Hepatocyte (in vitro differentiated cells): ENCODE data around the gene DLX5. TPM values are rescaled to one million over a fixed set of nuclear protein-coding genes. Genes with fewer than 3 reads are reported as not detected.

ENCODE experiments used
- DNase-seq: peaks from one replicate; pipeline ENCODE4 v3.0.0-alpha.2; 2016; ENCODE audit warnings: low spot score
- H2AFZ ChIP-seq: fragments of 200-600 bp; sonication (generic); 2 replicates; pipeline ENCODE4 v1.6.0; 2016; ENCODE audit warnings: antibody characterized with exemption, mild to moderate bottlenecking
- H3K27ac ChIP-seq: fragments of 200-600 bp; sonication (generic); 2 replicates; pipeline ENCODE4 v1.5.1; 2016; ENCODE audit warnings: mild to moderate bottlenecking
- H3K27me3 ChIP-seq: fragments of 200-600 bp; sonication (generic); 2 replicates; pipeline ENCODE4 v1.6.1; 2016
- H3K36me3 ChIP-seq: fragments of 200-600 bp; sonication (generic); replicated peaks from 2 replicates; pipeline ENCODE4 v1.5.1; 2016; ENCODE audit warnings: low read depth; ENCODE audit not compliant: insufficient read depth
- H3K4me1 ChIP-seq: fragments of 200-600 bp; sonication (generic); 2 replicates; pipeline ENCODE4 v1.5.1; 2016; ENCODE audit warnings: mild to moderate bottlenecking, moderate library complexity; ENCODE audit not compliant: insufficient read depth
- H3K4me2 ChIP-seq: fragments of 200-600 bp; sonication (generic); 2 replicates; pipeline ENCODE4 v1.6.0; 2016
- H3K4me3 ChIP-seq: fragments of 200-600 bp; sonication (generic); 2 replicates; pipeline ENCODE4 v1.5.1; 2016; ENCODE audit warnings: mild to moderate bottlenecking
- H3K79me2 ChIP-seq: fragments of 200-600 bp; sonication (generic); 2 replicates; pipeline ENCODE4 v1.6.0; 2017; ENCODE audit warnings: mild to moderate bottlenecking
- H3K9me2 ChIP-seq: fragments of 200-600 bp; sonication (generic); replicated peaks from 2 replicates; pipeline ENCODE4 v1.6.0; 2017; ENCODE audit warnings: mild to moderate bottlenecking; ENCODE audit not compliant: insufficient read depth
- H3K9me3 ChIP-seq: fragments of 200-600 bp; sonication (generic); 2 replicates; pipeline ENCODE4 v1.5.1; 2016; ENCODE audit warnings: low read depth, mild to moderate bottlenecking
- H4K20me1 ChIP-seq: fragments of 200-600 bp; sonication (generic); 2 replicates; pipeline ENCODE4 v1.6.0; 2016; ENCODE audit warnings: mild to moderate bottlenecking; ENCODE audit not compliant: insufficient read depth, poor library complexity, severe bottlenecking
- EZH2 ChIP-seq: fragments of 200-600 bp; sonication (generic); IDR thresholded peaks from 2 replicates; pipeline ENCODE4 v1.6.1; 2016; ENCODE audit warnings: antibody characterized with exemption, mild to moderate bottlenecking, borderline replicate concordance
- EZH2phosphoT487 ChIP-seq: fragments of 200-600 bp; sonication (generic); IDR thresholded peaks from one replicate; pipeline ENCODE4 v1.6.1; 2018; ENCODE audit warnings: antibody characterized with exemption, mild to moderate bottlenecking, low read depth, moderate library complexity; ENCODE audit not compliant: unreplicated experiment, severe bottlenecking
- WGBS: methylation state at CpG from one replicate; pipeline ENCODE4 v1.1.6; 2016; ENCODE audit warnings: low lambda C conversion rate; ENCODE audit errors: missing lambda C conversion rate; 5-methylcytosine and 5-hydroxymethylcytosine counted together
- polyA plus RNA-seq: library from polyadenylated mRNA; unstranded; fragments of >200 nt; fragmentation: Nextera tagmentation; extraction: Ambion mirVana; gene quantifications from 2 replicates; pipeline ENCODE4 v1.2.1, GENCODE V29; 2016
- total RNA-seq: library from RNA; depleted of rRNA; stranded (reverse); fragments of >200 nt; gene quantifications from 2 replicates; pipeline ENCODE4 v1.2.3, GENCODE V29; 2014
- TF ChIP-seq, protein P1 (sequence below): fragments of 200-600 bp; sonication (generic); IDR thresholded peaks from 2 replicates; pipeline ENCODE4 v1.5.1; 2016; ENCODE audit warnings: antibody characterized with exemption, mild to moderate bottlenecking; ENCODE audit not compliant: poor library complexity

Gene DLX5
- total and polyA plus RNA-seq, 2 experiments from 2014 or later: 5.0 to 22.1 TPM

DNA sequence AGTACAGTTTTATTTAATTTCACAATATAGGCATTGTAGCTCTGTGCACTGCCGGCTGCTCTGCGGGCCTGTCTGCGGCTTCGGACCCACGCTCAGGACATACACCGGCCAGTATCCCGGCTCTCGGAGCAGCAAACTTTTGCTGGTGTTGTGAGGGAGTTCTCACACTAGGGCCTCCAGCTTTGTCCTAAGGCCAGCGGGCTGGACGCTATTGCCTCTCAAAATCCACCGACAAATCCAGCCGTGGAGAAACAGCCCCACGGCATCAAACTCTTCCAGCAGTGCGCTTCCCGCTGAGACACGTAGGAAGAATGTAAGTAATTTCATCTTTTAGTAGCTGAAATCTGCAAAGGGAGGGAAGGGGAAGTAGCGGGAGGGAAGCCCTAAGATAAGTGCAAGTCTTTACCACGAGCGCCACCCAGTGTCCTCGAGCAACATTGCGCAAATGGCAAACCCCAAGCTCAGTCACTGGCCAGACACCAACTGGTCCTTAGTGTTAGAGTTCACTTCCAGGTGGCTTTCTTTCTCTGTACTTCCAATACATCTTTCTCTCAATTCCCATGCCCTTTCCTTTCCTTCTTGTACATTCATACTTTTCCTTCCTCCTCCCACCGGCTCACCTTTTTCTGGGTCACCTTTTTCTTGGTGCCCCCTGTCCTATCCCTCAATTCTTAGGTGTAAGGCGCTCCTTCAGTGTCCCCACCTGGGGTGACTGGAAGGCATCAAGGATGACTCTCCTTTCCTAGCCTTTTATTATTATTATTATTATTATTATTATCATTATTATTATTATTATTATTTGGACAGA is 3.0 kb upstream of the DLX5 start:
- H3K4me3 ChIP-seq: no peak overlapping the region
- H2AFZ ChIP-seq: peak overlapping the region; percentile 1
- H3K4me1 ChIP-seq: peaks cover 16% of the 10 kb centered on the region
- WGBS: 7% methylated on average over 23 of the region's 23 CpGs
- H4K20me1 ChIP-seq: no peaks in the 10 kb centered on the region
- peak overlapping the region; percentile 95 for H3K27ac ChIP-seq
- no peaks in the 10 kb centered on the region for H3K9me3 ChIP-seq
- H3K79me2 ChIP-seq: peaks cover 18% of the 10 kb centered on the region
- peak overlapping the region; percentile 72 for H3K4me2 ChIP-seq
- H3K9me2 ChIP-seq: no peaks in the 10 kb centered on the region
- H3K36me3 ChIP-seq: no peaks in the 10 kb centered on the region
- peak; percentile 90 for DNase-seq
- TF ChIP-seq EZH2 (no peak), EZH2phosphoT487 (no peak)
- TF ChIP-seq, protein P1, sequence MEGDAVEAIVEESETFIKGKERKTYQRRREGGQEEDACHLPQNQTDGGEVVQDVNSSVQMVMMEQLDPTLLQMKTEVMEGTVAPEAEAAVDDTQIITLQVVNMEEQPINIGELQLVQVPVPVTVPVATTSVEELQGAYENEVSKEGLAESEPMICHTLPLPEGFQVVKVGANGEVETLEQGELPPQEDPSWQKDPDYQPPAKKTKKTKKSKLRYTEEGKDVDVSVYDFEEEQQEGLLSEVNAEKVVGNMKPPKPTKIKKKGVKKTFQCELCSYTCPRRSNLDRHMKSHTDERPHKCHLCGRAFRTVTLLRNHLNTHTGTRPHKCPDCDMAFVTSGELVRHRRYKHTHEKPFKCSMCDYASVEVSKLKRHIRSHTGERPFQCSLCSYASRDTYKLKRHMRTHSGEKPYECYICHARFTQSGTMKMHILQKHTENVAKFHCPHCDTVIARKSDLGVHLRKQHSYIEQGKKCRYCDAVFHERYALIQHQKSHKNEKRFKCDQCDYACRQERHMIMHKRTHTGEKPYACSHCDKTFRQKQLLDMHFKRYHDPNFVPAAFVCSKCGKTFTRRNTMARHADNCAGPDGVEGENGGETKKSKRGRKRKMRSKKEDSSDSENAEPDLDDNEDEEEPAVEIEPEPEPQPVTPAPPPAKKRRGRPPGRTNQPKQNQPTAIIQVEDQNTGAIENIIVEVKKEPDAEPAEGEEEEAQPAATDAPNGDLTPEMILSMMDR: peak; percentile 90
- peaks cover 65% of the 10 kb centered on the region for H3K27me3 ChIP-seq

DNA sequence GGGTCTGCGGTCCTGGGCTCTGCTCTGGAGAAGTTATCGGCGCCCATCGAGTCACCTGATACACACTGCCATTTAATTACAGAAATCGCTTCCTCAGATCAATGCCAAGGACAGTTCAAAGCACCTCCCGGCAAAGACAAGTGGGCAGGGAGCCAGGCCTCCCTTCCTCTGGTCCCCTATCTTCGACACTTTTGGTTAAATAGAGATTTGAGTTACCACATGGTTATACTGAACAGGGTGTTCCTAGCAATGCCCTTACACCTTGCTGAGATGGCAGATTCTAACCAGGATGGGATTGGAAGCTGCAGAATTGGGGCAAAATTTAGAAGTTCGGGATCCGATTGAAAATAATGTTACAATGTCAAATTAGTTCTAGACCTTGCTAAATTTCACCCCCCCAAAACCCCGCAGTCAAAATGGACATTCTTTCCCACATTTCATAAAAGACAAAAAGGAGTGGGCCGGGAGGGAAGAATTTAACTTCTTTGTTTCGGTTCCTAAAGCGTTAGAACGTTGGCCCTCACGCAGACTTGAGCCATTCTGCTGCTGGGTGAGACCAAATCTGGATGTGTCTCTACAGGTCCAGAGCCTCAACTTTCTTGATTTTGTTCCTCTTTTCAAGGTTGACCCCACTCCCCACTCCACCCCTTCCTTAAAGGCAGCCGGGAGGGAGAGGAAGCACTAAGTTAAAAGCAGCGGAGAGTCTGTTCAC is 2.2 kb upstream of the DLX5 start:
- Histone ChIP-seq H3K27me3 (peaks cover 73% of the 10 kb centered on the region), H3K4me3 (no peak overlapping the region), H3K79me2 (peaks cover 25% of the 10 kb centered on the region), H2AFZ (peak overlapping the region; percentile 33), H3K9me3 (no peaks in the 10 kb centered on the region), H3K36me3 (no peaks in the 10 kb centered on the region), H3K27ac (peak overlapping the region; percentile 95), H3K4me2 (peak overlapping the region; percentile 72), H4K20me1 (no peaks in the 10 kb centered on the region), H3K4me1 (peaks cover 16% of the 10 kb centered on the region), H3K9me2 (no peaks in the 10 kb centered on the region)
- no peak for DNase-seq
- WGBS: 27% methylated on average over 17 of the region's 17 CpGs
- no peak for TF ChIP-seq EZH2
- TF ChIP-seq, protein P1: no peak
- TF ChIP-seq EZH2phosphoT487: no peak

DNA sequence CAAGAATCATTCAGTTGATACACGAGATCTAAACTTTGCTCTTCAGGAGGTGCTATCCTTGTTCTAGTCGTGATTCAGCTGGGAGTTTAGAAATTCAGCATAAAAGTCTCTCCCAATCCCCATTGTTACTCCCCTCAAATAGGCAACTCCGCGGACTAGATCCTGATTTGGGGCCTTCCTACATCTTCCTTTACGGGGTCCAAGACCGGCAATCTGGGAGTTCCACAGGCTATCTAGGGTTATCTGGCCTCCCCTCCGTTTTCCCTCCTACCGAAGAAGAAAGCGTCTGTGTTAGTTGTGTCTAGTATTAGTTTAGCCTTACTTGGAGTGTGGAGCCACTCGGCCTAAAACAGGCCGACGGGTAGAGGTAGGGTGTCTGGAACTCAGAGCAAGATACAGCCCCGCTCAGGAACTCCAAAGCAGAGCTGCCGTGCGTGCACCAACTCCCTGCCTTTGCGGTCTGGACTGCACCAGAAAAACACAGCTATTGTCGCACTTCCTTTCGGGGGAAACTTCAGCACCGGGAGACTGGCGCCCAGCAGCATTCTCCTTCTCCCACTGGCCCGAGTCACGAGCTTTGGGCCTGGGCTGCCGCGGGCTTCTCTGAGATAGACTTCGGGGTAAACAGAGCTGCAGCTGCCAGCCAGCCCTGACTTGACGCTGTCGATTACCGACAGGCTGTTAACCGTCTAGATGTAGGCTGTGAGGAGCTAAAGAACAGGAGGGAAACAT is 1.5 kb upstream of the DLX5 start:
- Histone ChIP-seq H3K4me3 (no peak overlapping the region), H3K4me2 (peak overlapping the region; percentile 72), H3K4me1 (peaks cover 22% of the 10 kb centered on the region), H3K9me2 (no peaks in the 10 kb centered on the region), H3K27ac (peak overlapping the region; percentile 95), H3K79me2 (peaks cover 28% of the 10 kb centered on the region), H3K27me3 (peaks cover 75% of the 10 kb centered on the region), H3K36me3 (no peaks in the 10 kb centered on the region), H2AFZ (peak overlapping the region; percentile 33), H3K9me3 (no peaks in the 10 kb centered on the region), H4K20me1 (no peaks in the 10 kb centered on the region)
- WGBS: 7% methylated on average over 29 of the region's 29 CpGs
- TF ChIP-seq EZH2: peak; percentile 85
- TF ChIP-seq, protein P1: no peak
- TF ChIP-seq EZH2phosphoT487: peak; percentile 35
- DNase-seq: no peak
